ENCODE data around the gene MAPKAPK2. TPM values are rescaled to one million over a fixed set of nuclear protein-coding genes. Genes with fewer than 3 reads are reported as not detected.

Gene MAPKAPK2
- total RNA-seq, 1 donor = 31.0 TPM

DNA sequence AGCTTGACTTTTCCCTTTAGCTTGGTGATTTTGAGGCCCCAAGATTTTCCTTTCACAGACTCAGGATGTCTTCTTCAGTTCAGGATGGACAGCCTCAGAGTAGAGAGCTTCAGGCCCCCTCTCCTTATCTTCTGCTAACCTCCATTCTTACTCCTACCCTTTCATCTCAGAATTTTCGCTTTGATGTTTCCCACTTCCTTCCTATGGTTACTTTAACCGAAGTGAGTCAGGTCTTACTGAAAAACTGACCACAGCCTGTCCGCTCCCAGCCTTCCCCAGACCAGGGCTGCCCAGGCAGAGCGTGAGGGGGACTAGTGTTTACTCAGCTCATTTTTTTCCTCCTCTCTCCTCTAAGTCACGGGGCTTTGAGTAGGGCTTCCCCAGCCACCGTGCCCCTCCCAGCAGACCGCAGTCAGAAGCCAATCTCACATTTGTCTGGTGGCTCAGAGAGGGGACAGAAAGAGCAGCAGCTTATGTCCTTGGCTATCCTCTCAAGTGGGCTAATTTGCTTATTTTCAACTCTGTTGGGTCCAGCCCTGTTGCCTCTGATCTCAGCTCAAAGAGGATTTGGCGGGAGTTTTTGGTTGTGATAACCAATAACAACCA, 81.6 kb downstream of the MAPKAPK2 start:
- no peak overlapping the region for H3K4me3 ChIP-seq (ENCODE audit: low read depth, low read length)
- DNase-seq (ENCODE audit: low read depth) = peak; percentile 72
- TF ChIP-seq, protein P1, sequence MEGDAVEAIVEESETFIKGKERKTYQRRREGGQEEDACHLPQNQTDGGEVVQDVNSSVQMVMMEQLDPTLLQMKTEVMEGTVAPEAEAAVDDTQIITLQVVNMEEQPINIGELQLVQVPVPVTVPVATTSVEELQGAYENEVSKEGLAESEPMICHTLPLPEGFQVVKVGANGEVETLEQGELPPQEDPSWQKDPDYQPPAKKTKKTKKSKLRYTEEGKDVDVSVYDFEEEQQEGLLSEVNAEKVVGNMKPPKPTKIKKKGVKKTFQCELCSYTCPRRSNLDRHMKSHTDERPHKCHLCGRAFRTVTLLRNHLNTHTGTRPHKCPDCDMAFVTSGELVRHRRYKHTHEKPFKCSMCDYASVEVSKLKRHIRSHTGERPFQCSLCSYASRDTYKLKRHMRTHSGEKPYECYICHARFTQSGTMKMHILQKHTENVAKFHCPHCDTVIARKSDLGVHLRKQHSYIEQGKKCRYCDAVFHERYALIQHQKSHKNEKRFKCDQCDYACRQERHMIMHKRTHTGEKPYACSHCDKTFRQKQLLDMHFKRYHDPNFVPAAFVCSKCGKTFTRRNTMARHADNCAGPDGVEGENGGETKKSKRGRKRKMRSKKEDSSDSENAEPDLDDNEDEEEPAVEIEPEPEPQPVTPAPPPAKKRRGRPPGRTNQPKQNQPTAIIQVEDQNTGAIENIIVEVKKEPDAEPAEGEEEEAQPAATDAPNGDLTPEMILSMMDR (IDR thresholded peaks at IDR 0.05; ENCODE audit: insufficient read depth, low read length) = no peak

DNA sequence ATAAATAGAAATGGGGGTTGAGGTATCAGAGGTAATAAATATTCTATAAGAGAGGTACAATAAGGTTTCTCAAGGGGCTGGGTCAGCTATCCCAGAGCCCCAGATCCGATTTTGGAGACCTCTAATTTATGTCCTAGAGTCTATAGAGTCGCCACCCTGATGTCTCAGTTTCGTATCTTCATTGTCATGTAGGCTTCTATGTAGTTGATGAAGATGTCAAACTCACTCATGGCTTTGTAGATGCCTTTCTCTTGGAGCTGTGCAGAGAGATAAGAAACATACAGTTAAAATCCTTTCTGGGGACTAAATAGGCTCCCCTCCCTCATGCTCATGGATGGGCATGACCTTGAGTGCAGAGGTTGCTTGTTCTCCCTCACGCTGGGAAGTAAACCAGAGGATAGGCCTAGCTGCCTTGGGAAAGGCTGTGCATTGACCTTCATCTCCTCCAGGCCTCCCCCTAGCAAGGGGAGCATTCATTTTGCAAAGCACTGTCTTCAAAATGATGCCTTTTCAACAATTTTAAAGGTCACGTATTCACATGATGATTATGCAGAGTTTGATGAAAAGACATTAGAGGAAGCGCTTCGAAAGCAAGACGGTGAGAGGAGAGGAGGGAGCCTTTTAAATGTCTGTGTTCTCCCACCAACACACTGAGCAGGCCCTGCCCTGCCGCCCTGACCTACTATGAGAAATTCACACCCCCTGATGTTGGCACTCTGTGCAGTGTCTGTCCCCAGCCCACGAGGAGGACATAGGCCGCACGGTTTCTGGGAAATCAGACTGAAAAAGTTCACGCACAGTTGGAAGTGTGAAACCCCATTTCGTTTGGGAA, 84.0 kb downstream of the MAPKAPK2 start:
- H3K4me3 ChIP-seq (ENCODE audit: low read depth, low read length) = no peak overlapping the region
- DNase-seq (ENCODE audit: low read depth) = no peak
- TF ChIP-seq, protein P1 (IDR thresholded peaks at IDR 0.05; ENCODE audit: insufficient read depth, low read length) = no peak

DNA sequence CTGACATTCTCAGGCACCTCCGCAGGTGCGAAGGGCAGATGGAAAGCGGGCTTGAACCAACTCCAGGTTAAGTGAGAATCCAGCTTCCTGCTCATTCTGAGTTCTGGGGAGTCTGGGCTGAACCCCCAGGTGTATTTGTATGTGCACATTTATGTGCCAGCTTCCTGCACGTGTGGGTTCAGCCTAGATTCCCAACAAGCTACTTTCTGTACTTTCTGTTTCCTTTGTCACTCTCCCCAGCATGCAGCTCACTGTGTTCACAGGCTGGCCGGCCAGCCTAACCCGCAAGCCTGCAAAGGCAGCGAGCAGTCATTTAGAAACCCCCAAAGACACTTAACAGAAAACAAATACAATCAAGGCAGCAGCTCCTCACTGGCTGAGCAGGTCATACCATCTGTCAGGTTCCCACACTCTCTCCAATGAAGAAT, 84.6 kb downstream of the MAPKAPK2 start:
- no peak overlapping the region for H3K4me3 ChIP-seq (ENCODE audit: low read depth, low read length)
- TF ChIP-seq, protein P1 (IDR thresholded peaks at IDR 0.05; ENCODE audit: insufficient read depth, low read length) = no peak
- DNase-seq (ENCODE audit: low read depth) = no peak

DNA sequence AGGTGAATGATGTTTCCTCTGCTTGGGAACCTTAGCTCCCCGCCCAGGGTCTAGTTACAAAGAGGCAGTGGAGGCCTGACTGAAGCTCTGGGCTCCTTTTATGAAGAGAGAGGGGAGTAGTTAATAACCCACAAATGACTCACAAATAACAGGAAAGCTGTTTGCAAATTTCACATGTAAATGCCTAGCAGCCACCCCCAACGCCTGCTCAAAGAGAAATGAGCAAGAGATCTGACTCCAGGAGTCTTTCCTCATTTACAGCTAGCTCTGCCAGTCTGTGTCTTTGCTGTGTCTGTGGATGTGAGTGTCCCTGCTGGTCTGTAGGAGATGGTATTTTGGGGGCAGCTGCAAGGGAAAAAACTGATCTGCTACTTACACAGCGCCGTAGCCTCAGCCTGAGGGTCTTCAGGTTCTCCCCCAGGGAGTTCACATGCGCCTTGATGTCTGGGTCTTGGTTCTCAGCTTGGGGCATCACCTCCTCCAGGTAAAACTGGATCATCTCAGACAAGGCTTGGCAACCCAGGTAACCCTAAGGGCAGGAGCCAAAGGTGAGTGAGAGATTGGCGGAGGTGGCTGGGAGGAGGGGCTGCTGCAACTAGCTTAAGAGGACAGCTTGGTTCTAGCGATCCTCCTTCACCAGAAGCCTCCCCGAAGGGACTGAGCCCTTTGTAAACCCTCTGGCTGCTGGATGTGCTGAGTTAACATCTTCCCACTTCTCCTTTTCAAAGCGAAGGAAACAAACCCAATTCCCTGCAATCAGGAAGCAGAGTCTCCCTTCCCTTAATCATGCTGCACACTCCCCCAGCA, 86.0 kb downstream of the MAPKAPK2 start, which contains the start of gene IL19:
Gene IL19 (plus strand): TSS at position 243 of the 807 bp plus-strand sequence. CDS start 65,890 bp downstream, outside the sequence.
- DNase-seq (ENCODE audit: low read depth) = peak; percentile 40
- H3K4me3 ChIP-seq (ENCODE audit: low read depth, low read length) = no peak within 1 kb of the TSS
- TF ChIP-seq, protein P1 (IDR thresholded peaks at IDR 0.05; ENCODE audit: insufficient read depth, low read length) = no peak

DNA sequence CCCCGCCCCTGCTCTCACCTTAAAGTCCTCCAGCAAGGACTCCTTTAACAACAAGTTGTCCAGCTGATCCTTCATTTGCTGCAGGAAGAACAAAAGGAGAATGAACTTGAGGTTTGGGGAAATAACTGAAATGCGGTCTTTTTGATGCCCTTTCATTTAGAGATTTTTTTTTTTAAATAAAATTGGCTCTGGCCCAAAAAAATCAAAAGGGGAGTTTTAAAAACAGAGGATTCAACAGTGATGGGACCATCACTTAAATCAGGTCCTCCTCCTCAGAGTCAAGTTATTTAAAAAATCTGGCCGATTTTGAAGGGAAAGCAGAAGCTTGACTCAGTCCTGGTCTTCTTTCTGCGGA, 86.6 kb downstream of the MAPKAPK2 start:
- no peak for DNase-seq (ENCODE audit: low read depth)
- TF ChIP-seq, protein P1 (IDR thresholded peaks at IDR 0.05; ENCODE audit: insufficient read depth, low read length) = no peak
- H3K4me3 ChIP-seq (ENCODE audit: low read depth, low read length) = no peak overlapping the region

DNA sequence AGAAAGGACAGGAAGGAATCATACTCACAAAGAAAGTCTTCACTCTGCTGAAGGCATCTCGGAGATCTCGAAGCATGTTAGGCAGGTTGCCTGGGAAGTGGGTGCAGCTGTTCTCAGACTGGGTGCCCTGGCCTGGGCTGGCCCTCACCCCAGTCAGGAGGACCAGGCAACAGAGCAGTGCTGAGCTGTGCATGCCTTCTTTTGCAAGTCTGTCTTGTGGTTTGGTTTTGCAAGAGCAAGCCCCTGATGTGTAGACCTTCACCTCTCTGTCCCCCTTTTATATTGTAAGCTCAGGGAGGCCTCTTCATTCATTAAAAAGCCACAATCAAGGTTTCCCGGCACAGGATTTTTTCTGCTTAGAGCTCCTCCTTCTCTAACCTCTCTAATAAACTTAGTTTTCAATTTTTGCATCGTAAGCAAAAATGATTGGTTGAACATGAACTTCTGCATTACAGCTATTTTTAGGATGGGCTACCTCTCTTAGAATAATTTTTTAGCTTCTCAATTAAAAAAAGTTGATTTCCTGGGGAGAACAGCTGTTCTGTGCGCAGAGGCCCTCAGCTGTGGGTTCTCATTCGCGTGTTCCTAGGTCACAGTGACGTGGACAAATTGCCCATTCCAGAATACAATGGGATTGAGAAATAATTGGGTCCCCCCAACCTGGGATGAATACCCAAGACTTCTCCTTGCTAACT, 87.7 kb downstream of the MAPKAPK2 start, which contains the start of gene IL10:
Gene IL10 (minus strand): TSS at position 252 of the 695 bp plus-strand sequence. CDS start 59 bp downstream, at position 193.
- DNase-seq (ENCODE audit: low read depth) = no peak
- no peak within 1 kb of the TSS for H3K4me3 ChIP-seq (ENCODE audit: low read depth, low read length)
- TF ChIP-seq, protein P1 (IDR thresholded peaks at IDR 0.05; ENCODE audit: insufficient read depth, low read length) = no peak

Measured in fibroblast of the aortic adventitia (primary cell).